OCI-LY7 (cell line): Measurements from ENCODE around the gene C2orf42. TPM values are rescaled to one million over a fixed set of nuclear protein-coding genes. Genes with fewer than 3 reads are reported as not detected.

ENCODE experiments used
- BruUV-seq: library from RNA; stranded (reverse); fragments of 400-500 nt; replicated peaks from 2 replicates; lab custom pipeline; 2021; lab: Mats Ljungman, UMichigan
- CTCF ChIA-PET: fragments of 300-600 bp; sonication (Branson Sonifier 250); formaldehyde crosslinking; loops from one replicate; lab custom pipeline; 2022; ENCODE audit warnings: antibody characterized with exemption; ENCODE audit not compliant: unreplicated experiment; lab: Charles Lee
- POLR2A ChIA-PET: fragments of 300-600 bp; sonication (Branson Sonifier 250); formaldehyde crosslinking; loops from one replicate; lab custom pipeline; 2022; ENCODE audit warnings: antibody characterized with exemption; lab: Charles Lee
- DNase-seq: peaks from one replicate; pipeline ENCODE4 v3.0.0-alpha.2; 2015; ENCODE audit warnings: low spot score
- H2AFZ ChIP-seq: fragments of 200-600 bp; sonication (generic), shearing (Covaris generic); 2 replicates; pipeline ENCODE4 v1.6.1; 2014; ENCODE audit warnings: mild to moderate bottlenecking, antibody characterized with exemption, low read length, moderate library complexity
- H3K27ac ChIP-seq: fragments of 200-600 bp; sonication (generic); 2 replicates; pipeline ENCODE4 v1.5.1; 2014; ENCODE audit warnings: mixed run types, low read depth, mild to moderate bottlenecking, moderate library complexity, low read length, inconsistent platforms; ENCODE audit not compliant: poor library complexity, severe bottlenecking
- H3K36me3 ChIP-seq: fragments of 200-600 bp; sonication (generic); 2 replicates; pipeline ENCODE4 v1.6.1; 2014; ENCODE audit warnings: mild to moderate bottlenecking, antibody characterized with exemption, low read length, moderate library complexity, mixed read lengths; ENCODE audit not compliant: insufficient read depth
- H3K4me1 ChIP-seq: fragments of 200-600 bp; sonication (generic); 2 replicates; pipeline ENCODE4 v1.5.1; 2014; ENCODE audit warnings: mild to moderate bottlenecking, low read length; ENCODE audit not compliant: insufficient read depth, poor library complexity, severe bottlenecking
- H3K4me2 ChIP-seq: fragments of 200-600 bp; sonication (generic); 2 replicates; pipeline ENCODE4 v1.6.1; 2014; ENCODE audit warnings: mild to moderate bottlenecking, low read length
- H3K4me3 ChIP-seq: fragments of 200-600 bp; sonication (generic); 2 replicates; pipeline ENCODE4 v1.5.1; 2014; ENCODE audit warnings: mild to moderate bottlenecking, low read depth, low read length; ENCODE audit not compliant: poor library complexity, severe bottlenecking
- H3K79me2 ChIP-seq: fragments of 200-600 bp; sonication (generic); 2 replicates; pipeline ENCODE4 v1.6.1; 2016; ENCODE audit warnings: low read depth, mild to moderate bottlenecking, low read length, moderate library complexity, mixed read lengths; ENCODE audit not compliant: insufficient read depth
- H3K9me2 ChIP-seq: fragments of 200-600 bp; sonication (generic); 2 replicates; pipeline ENCODE4 v1.6.1; 2016; ENCODE audit warnings: mild to moderate bottlenecking, low read length, mixed read lengths; ENCODE audit not compliant: insufficient read depth
- H3K9me3 ChIP-seq: fragments of 200-600 bp; sonication (generic); 2 replicates; pipeline ENCODE4 v1.6.1; 2014; ENCODE audit warnings: mild to moderate bottlenecking, mixed run types, low read length, mixed read lengths
- H4K20me1 ChIP-seq: fragments of 200-600 bp; sonication (generic); 2 replicates; pipeline ENCODE4 v1.6.1; 2014; ENCODE audit warnings: mild to moderate bottlenecking, antibody characterized with exemption, low read length, moderate library complexity, mixed read lengths; ENCODE audit not compliant: insufficient read depth
- EZH2phosphoT487 ChIP-seq: fragments of 200-600 bp; sonication (generic); IDR thresholded peaks from 2 replicates; pipeline ENCODE4 v1.6.1; 2018; ENCODE audit warnings: low read depth, borderline replicate concordance, mild to moderate bottlenecking, mixed run types, antibody characterized with exemption, low read length, moderate library complexity, mixed read lengths
- intact Hi-C: fragments of 100-400 bp; cut with micrococcal nuclease; formaldehyde crosslinking; loops from one replicate; pipeline ENCODE4 v1.10.0; 2022; ENCODE audit not compliant: unreplicated experiment
- total RNA-seq, 2 experiments: library from RNA; depleted of rRNA in 1 of 2; stranded (reverse); fragments of >200 nt in 1 of 2; shearing (Covaris generic) in 1 of 2; gene quantifications; 2 replicates each; pipeline ENCODE4 v1.2.3, GENCODE V29; 2014 to 2022
- TF ChIP-seq, protein P1 (sequence below): fragments of 200-600 bp; sonication (generic); conservative IDR thresholded peaks from 2 replicates; pipeline ENCODE4 v1.5.1; 2014; ENCODE audit warnings: mild to moderate bottlenecking, antibody characterized with exemption, low read length, moderate library complexity, mixed read lengths

C2orf42 gene
- total RNA-seq, 2 experiments from 2014 or later = 19.0 to 24.5 TPM

DNA sequence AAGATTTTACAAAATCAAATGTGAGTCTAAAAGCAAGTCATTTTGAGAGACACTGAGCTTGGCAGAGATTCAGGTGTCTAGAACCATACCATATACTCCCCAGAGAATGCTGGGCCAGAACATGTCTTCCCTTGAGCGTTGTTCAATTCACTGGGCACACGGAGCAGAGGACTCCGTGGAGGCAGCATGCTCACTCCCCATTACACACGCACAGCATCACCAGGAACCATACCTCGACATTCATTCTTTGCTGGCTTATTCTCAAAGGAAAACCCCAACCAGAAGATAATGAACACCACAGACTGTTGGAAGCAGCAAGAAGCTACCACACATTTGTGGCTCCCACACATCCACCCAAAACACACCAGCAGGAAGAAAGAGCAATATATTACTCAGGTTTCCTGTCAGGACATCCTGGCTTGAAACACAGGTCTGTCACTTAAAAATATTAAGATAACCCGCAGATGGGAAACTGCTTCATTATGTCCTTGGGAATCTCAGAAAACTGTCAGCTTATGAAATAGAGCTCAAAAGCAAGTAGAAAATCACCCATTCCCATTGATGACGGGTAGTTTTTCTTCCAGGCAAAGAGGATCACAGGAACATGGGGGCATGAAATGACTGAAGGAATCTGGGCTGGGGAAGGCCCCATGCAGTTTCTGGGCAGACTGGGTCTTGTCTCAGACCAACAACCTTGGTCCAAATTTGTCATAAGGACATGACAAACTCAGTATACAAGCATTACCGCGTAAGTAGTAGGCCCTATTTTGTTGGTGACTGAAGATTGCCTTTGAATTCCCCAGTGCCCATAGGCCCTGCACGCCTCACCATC is 57.1 kb downstream of the C2orf42 start:
- Histone ChIP-seq H3K4me1 (peaks cover 72% of the 10 kb centered on the region), H3K9me2 (no peaks in the 10 kb centered on the region), H2AFZ (peak overlapping the region; percentile 85; the same call in 1 of the 2 replicates), H3K36me3 (no peaks in the 10 kb centered on the region), H3K79me2 (peaks cover 15% of the 10 kb centered on the region; the same call in 1 of the 2 replicates), H3K4me3 (peak overlapping the region; percentile 67), H3K4me2 (peak overlapping the region; percentile 94), H3K9me3 (no peaks in the 10 kb centered on the region), H4K20me1 (no peaks in the 10 kb centered on the region), H3K27ac (peak overlapping the region; percentile 93)
- no TSS peak for BruUV-seq
- ChIA-PET POLR2A (interaction anchor here (0.6 to 9.7 kb wide), 20 partner anchors 8 to 370 kb away, joined by 3 to 129 read pairs (median 8); partner anchors contain the start of genes C2orf42, MXD1 and SNRPG), CTCF (interaction anchor here (1.1 to 1.6 kb wide), 3 partner anchors 12 to 48 kb away, joined by 3 to 4 read pairs (median 3); no protein-coding TSS in a partner anchor)
- no peak for DNase-seq
- TF ChIP-seq, protein P1, sequence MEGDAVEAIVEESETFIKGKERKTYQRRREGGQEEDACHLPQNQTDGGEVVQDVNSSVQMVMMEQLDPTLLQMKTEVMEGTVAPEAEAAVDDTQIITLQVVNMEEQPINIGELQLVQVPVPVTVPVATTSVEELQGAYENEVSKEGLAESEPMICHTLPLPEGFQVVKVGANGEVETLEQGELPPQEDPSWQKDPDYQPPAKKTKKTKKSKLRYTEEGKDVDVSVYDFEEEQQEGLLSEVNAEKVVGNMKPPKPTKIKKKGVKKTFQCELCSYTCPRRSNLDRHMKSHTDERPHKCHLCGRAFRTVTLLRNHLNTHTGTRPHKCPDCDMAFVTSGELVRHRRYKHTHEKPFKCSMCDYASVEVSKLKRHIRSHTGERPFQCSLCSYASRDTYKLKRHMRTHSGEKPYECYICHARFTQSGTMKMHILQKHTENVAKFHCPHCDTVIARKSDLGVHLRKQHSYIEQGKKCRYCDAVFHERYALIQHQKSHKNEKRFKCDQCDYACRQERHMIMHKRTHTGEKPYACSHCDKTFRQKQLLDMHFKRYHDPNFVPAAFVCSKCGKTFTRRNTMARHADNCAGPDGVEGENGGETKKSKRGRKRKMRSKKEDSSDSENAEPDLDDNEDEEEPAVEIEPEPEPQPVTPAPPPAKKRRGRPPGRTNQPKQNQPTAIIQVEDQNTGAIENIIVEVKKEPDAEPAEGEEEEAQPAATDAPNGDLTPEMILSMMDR = no peak
- no peak for TF ChIP-seq EZH2phosphoT487
- intact Hi-C loops = loop anchor here (2.0 kb wide), 1 partner anchor 45 kb away; no protein-coding TSS in a partner anchor

DNA sequence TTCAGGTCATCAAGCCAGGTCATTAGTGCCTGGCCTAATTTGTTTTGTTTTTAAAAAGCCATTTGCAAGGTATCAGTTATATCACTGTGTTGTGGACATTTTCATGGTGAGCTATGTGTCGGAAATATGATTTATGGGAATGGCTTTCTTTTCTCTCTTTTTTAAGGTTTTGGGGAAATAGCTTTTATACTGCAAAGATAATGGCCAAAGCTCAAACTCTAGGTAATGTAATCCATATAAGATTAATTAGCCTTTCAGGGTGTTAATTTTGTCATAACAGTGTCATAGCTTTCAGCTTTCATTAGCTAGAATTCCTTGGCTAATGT is 57.7 kb downstream of the C2orf42 start:
- peak overlapping the region; percentile 93 for H3K27ac ChIP-seq
- ChIA-PET CTCF (interaction anchor here (1.1 to 1.6 kb wide), 3 partner anchors 11 to 48 kb away, joined by 3 to 4 read pairs (median 3); no protein-coding TSS in a partner anchor), POLR2A (interaction anchor here (0.6 to 9.7 kb wide), 21 partner anchors 9 to 369 kb away, joined by 3 to 129 read pairs (median 7); partner anchors contain the start of genes C2orf42, MXD1 and SNRPG)
- peaks cover 15% of the 10 kb centered on the region; the same call in 1 of the 2 replicates for H3K79me2 ChIP-seq
- no peak for DNase-seq
- no peaks in the 10 kb centered on the region for H4K20me1 ChIP-seq
- H3K9me2 ChIP-seq = no peaks in the 10 kb centered on the region
- no TSS peak for BruUV-seq
- TF ChIP-seq, protein P1 = no peak
- TF ChIP-seq EZH2phosphoT487 = no peak
- peak overlapping the region; percentile 67 for H3K4me3 ChIP-seq
- intact Hi-C loops = loop anchor here (2.0 kb wide), 1 partner anchor 44 kb away; no protein-coding TSS in a partner anchor
- H2AFZ ChIP-seq = peak overlapping the region; percentile 85; the same call in 1 of the 2 replicates
- peaks cover 77% of the 10 kb centered on the region for H3K4me1 ChIP-seq
- peak overlapping the region; percentile 94 for H3K4me2 ChIP-seq
- no peaks in the 10 kb centered on the region for H3K36me3 ChIP-seq
- no peaks in the 10 kb centered on the region for H3K9me3 ChIP-seq
